SW 1271 (cell line): Measurements from ENCODE around the gene WRNIP1.

Source experiments
- DNase-seq, 2 experiments: peaks; one replicate each; lab custom pipeline; 2025; lab: John Stamatoyannopoulos, UW

Gene WRNIP1

DNA sequence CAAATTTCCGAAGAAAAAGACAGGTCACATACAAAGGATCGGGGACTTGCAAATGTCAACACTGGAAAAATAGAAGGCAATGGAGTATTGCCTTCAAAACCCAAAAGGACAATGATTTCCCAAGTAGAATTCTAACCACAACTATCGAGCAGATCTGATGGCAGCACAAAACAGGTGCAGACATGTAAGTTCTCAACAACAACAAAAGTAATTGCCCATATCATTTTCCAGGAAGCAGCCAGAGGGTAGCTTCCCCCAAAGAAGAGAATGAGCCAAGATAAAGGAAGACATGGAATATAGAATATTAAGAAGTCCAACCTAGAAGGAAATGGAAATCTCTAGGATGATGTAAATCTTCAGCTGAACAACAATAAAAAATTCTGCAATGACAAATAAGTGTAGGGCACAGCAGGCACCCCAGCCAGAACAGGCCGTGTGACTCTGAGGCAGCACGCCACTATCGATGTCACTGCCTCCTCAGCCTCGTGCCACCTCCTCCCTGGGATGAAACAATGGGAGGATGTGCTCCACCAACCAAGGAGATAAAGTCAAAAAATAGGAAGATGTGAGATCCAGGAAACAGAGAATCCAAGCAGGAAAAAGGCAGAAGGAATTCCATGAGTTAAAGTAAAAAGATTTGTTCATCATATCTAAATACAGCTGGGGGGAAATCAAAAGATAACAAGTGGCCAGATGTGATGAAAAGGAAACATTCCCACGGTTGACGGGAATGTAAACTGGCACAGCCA lies 42.3 kb downstream of the WRNIP1 start:
- DNase-seq: no peak

- no peak for DNase-seq
These were observed 43.8 kb downstream of the WRNIP1 start for GRCh38 chr6:2809015-2809414.

DNA sequence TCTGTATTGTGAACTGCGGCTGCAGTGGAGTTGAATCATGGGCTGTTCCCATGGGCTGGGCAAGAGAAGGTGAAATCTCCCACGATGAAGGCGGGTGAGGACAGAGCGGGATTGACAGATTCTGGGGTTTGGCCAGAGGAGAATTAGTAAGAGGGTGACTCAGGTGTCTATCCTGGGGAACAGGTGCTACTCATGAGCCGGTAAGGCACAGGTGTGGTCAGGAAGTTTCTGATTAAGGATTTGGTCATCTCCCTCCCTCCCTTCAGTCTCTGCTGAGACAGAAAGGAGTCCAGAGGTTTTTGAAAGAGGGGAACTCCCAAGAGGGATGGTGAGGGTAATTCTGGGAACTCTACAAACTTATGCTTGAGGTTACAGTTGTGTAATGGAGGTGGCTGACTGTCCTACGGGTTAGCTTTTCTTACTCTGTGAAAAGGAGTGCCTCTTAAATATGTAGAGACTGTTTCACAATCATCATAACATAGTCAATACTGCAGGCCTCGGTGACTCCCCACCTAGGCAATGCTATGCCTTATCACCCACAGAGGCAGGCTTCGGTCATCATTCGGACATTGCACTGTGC lies 45.0 kb downstream of the WRNIP1 start:
- no peak for DNase-seq

DNA sequence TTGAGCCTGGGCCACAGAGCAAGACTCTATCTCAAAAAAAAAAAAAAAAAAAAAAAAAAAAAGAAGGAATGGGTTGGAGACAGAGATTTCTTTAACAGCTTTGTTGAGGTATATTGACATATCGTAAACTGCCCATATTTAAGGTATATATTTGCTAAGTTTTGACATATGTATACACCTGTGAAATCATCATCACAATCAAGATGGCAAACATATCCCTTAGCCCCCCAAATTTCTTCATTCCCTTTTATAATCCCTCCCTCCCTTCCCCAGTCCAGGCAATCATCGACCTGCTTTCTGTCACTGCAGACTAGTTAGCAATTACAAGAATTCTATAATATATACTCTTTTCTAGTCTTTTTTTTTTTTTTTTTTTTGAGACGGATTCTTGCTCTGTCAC lies 47.5 kb downstream of the WRNIP1 start:
- DNase-seq: no peak

- no peak for DNase-seq
These were observed 51.0 kb downstream of the WRNIP1 start for GRCh38 chr6:2816158-2816557.

- peak in 1 of 2 experiments; percentile 73 for DNase-seq
These were observed 52.8 kb downstream of the WRNIP1 start for GRCh38 chr6:2817903-2818443.

DNA sequence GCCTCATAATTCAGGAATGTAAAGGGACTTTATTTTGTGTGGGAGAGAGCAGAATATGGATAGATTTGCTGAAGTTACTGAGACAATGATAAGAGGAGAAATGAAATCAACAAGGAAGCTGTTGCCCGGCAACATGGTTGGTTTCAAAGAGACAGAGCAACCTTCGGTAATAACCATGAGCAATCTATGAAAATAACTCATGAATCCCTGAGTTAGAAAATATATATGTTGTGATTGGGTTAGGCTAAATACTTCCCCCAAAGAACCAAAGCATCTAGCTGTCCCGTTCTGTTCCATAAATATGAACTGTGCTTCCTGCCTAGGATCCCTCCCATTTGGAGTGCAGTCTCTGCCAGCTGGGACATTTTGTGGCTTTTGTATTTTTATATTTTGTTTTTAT lies 53.4 kb downstream of the WRNIP1 start:
- peak in 1 of 2 experiments; percentile 34 for DNase-seq

GRCh38 chr6:2819115-2819514 lies 53.9 kb downstream of the WRNIP1 start:
- DNase-seq: no peak

DNA sequence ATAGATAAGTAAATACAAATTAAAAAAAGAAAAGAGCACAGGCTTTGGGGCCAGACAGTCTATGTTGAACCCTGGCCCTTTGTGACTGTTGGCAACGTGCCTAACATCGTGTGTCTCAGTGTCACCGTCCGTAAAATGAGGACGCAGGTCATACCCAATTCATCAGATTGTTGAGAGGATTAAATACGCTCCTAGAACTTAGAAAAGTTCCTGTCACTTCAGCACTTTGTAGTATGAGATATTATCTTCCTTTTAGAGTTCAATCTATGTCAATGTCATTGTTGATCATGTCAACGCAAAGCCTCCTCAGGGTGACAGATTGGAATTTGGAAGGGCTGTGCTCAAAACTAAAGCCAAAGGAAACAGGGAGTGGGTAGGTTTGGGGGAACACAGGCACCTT lies 54.8 kb downstream of the WRNIP1 start:
- DNase-seq: no peak

- DNase-seq: no peak
These were observed 55.2 kb downstream of the WRNIP1 start for GRCh38 chr6:2820415-2820814.

DNA sequence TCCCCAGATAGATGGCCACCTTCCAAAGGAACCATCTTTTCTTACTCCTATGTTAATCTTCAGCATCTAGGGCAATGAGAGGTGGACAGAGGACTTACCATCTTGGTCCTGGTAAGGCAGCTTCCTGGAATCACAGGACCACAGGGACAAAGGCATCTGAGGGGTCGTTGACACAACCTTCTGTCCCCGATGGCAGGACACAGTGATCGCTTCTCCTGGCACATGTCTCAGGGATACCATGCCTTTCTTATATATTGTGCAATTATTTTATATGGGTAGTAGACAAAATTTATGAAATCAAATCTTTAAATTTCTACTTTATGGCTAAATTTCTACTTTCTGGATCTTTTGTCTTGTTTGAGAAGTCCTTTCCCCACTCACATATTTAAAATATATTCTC lies 56.4 kb downstream of the WRNIP1 start:
- no peak for DNase-seq

GRCh38 chr6:2823104-2823850 lies 58.1 kb downstream of the WRNIP1 start:
- no peak for DNase-seq

- no peak for DNase-seq
These were observed 60.9 kb downstream of the WRNIP1 start for GRCh38 chr6:2826131-2826530.

GRCh38 chr6:2827142-2827541 lies 61.9 kb downstream of the WRNIP1 start:
- no peak for DNase-seq

DNA sequence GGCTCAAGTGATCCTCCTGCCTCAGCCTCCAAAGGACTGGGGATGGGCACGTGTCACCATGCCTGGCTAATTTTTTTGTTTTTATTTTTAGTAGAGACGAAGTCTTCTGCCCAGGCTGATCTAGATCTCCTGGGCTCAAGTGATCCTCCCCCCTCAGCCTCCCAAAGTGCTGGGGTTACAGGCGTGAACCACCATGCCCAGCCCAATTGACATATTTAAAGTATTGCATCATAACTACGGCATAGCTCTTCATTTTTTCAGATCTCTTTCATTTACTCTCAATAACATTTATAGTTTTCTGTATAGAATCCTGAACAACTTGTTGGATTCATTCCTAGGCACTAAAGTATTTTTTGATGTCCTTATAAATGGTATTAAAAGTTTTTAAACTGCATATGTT lies 63.4 kb downstream of the WRNIP1 start:
- no peak for DNase-seq

- DNase-seq: no peak
These were observed 64.1 kb downstream of the WRNIP1 start for GRCh38 chr6:2829253-2829652.

DNA sequence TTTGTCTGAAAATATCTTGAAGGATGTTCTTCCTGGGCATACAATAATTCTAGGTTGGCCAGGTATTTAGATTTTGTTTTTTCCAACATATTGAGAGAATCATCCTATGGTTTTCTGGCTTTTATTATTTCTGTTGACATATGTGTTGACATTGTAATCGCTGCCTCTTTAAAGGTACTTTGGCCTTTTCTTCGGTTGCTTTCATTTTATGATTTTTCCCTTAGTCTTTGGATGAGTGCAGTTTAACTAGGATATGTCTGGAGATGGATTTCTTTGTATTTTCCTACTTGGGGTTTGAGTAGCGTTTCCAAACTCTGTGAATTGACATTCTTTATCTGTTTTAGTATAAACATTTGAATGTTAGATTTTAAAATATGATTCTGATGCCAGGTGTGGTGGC lies 65.0 kb downstream of the WRNIP1 start:
- DNase-seq: no peak

GRCh38 chr6:2831392-2831791 lies 66.2 kb downstream of the WRNIP1 start:
- no peak for DNase-seq

GRCh38 chr6:2834262-2834661 lies 69.1 kb downstream of the WRNIP1 start:
- no peak for DNase-seq
